ENCODE results near the gene CCT3. TPM values are rescaled to one million over a fixed set of nuclear protein-coding genes. Genes with fewer than 3 reads are reported as not detected.

Gene CCT3
- total and polyA plus RNA-seq, 2 donors (not counting 1 experiment from before 2014, with no cell fraction given): 251 to 397 TPM

DNA sequence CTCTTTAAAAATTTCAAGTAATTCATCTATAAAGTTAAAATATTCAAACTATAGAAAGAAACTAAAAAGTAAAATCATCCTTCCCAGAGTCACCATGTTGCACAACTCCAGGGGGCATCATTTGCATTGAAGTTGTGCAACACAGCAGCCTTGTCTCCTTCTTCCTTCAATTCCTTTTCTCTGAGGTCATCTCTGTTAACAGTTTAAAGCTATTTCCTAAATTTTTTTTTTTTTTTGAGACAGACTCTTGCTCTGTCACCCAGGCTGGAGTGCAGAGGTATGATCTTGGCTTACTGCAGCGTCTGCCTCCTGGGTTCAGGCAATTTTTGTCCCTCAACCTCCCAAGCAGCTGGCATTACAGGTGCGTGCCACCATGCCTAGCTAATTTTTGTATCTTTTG lies 38.1 kb upstream of the CCT3 start:
- no peak overlapping the region for H3K4me2 ChIP-seq (ENCODE audit: extremely low read depth, insufficient read depth, low read length)
- no peak overlapping the region for H3K9ac ChIP-seq (ENCODE audit: insufficient read depth, low read length)
- H2AFZ ChIP-seq (ENCODE audit: low read length): no peak overlapping the region
- H3K36me3 ChIP-seq (ENCODE audit: control insufficient read depth, insufficient read depth, low read length): no peaks in the 10 kb centered on the region
- no peak overlapping the region for H3K27ac ChIP-seq (ENCODE audit: insufficient read depth, low read length)
- H3K4me1 ChIP-seq (ENCODE audit: control insufficient read depth, extremely low read depth, insufficient read depth, low read length): no peaks in the 10 kb centered on the region
- H3K79me2 ChIP-seq (ENCODE audit: control insufficient read depth, insufficient read depth, low read length): no peaks in the 10 kb centered on the region
- peaks cover 4% of the 10 kb centered on the region for H3K27me3 ChIP-seq (ENCODE audit: control insufficient read depth, insufficient read depth, low read length)
- no peaks in the 10 kb centered on the region for H3K9me3 ChIP-seq (ENCODE audit: control insufficient read depth, insufficient read depth, low read depth, low read length)
- DNase-seq (ENCODE audit: low read depth in 2 of 2): peak in 1 of 2 donors; percentile 9
- TF ChIP-seq, protein P1, sequence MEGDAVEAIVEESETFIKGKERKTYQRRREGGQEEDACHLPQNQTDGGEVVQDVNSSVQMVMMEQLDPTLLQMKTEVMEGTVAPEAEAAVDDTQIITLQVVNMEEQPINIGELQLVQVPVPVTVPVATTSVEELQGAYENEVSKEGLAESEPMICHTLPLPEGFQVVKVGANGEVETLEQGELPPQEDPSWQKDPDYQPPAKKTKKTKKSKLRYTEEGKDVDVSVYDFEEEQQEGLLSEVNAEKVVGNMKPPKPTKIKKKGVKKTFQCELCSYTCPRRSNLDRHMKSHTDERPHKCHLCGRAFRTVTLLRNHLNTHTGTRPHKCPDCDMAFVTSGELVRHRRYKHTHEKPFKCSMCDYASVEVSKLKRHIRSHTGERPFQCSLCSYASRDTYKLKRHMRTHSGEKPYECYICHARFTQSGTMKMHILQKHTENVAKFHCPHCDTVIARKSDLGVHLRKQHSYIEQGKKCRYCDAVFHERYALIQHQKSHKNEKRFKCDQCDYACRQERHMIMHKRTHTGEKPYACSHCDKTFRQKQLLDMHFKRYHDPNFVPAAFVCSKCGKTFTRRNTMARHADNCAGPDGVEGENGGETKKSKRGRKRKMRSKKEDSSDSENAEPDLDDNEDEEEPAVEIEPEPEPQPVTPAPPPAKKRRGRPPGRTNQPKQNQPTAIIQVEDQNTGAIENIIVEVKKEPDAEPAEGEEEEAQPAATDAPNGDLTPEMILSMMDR (conservative IDR thresholded peaks at IDR 0.05 in 1 of 2, IDR thresholded peaks at IDR 0.05 in 1 of 2; ENCODE audit: low read depth in 1 of 2, low read length in 2 of 2): no peak
- TF ChIP-seq EZH2 (IDR thresholded peaks at IDR 0.05; ENCODE audit: low read length, missing control alignments): no peak
- H3K4me3 ChIP-seq (replicated peaks in 1 of 4; ENCODE audit: control extremely low read depth in 1 of 4, insufficient read depth in 1 of 4, low read depth in 3 of 4, low read length in 4 of 4): no peak overlapping the region
- H4K20me1 ChIP-seq (ENCODE audit: control insufficient read depth, extremely low read depth, insufficient read depth, low read length): no peaks in the 10 kb centered on the region

GRCh38 chr1:156373546-156373945 lies 35.5 kb upstream of the CCT3 start:
- no peaks in the 10 kb centered on the region for H3K9me3 ChIP-seq (ENCODE audit: control insufficient read depth, insufficient read depth, low read depth, low read length)
- H4K20me1 ChIP-seq (ENCODE audit: control insufficient read depth, extremely low read depth, insufficient read depth, low read length): no peaks in the 10 kb centered on the region
- H3K4me2 ChIP-seq (ENCODE audit: extremely low read depth, insufficient read depth, low read length): no peak overlapping the region
- no peaks in the 10 kb centered on the region for H3K79me2 ChIP-seq (ENCODE audit: control insufficient read depth, insufficient read depth, low read length)
- H3K27ac ChIP-seq (ENCODE audit: insufficient read depth, low read length): no peak overlapping the region
- no peak for DNase-seq (ENCODE audit: low read depth in 2 of 2)
- no peak overlapping the region for H2AFZ ChIP-seq (ENCODE audit: low read length)
- no peak for TF ChIP-seq EZH2 (IDR thresholded peaks at IDR 0.05; ENCODE audit: low read length, missing control alignments)
- TF ChIP-seq, protein P1 (conservative IDR thresholded peaks at IDR 0.05 in 1 of 2, IDR thresholded peaks at IDR 0.05 in 1 of 2; ENCODE audit: low read depth in 1 of 2, low read length in 2 of 2): no peak
- H3K36me3 ChIP-seq (ENCODE audit: control insufficient read depth, insufficient read depth, low read length): no peaks in the 10 kb centered on the region
- no peak overlapping the region for H3K4me3 ChIP-seq (replicated peaks in 1 of 4; ENCODE audit: control extremely low read depth in 1 of 4, insufficient read depth in 1 of 4, low read depth in 3 of 4, low read length in 4 of 4)
- H3K9ac ChIP-seq (ENCODE audit: insufficient read depth, low read length): no peak overlapping the region
- H3K4me1 ChIP-seq (ENCODE audit: control insufficient read depth, extremely low read depth, insufficient read depth, low read length): no peaks in the 10 kb centered on the region
- H3K27me3 ChIP-seq (ENCODE audit: control insufficient read depth, insufficient read depth, low read length): peaks cover 16% of the 10 kb centered on the region

- DNase-seq (ENCODE audit: low read depth in 2 of 2): no peak
- TF ChIP-seq EZH2 (IDR thresholded peaks at IDR 0.05; ENCODE audit: low read length, missing control alignments): no peak
- TF ChIP-seq, protein P1 (conservative IDR thresholded peaks at IDR 0.05 in 1 of 2, IDR thresholded peaks at IDR 0.05 in 1 of 2; ENCODE audit: low read depth in 1 of 2, low read length in 2 of 2): no peak
Observed at GRCh38 chr1:156372876-156373275, 34.8 kb upstream of the CCT3 start.

More at GRCh38 chr1:156372876-156373275, 34.8 kb upstream of the CCT3 start:
- no peaks in the 10 kb centered on the region for H3K9me3 ChIP-seq (ENCODE audit: control insufficient read depth, insufficient read depth, low read depth, low read length)
- H3K36me3 ChIP-seq (ENCODE audit: control insufficient read depth, insufficient read depth, low read length): no peaks in the 10 kb centered on the region
- H4K20me1 ChIP-seq (ENCODE audit: control insufficient read depth, extremely low read depth, insufficient read depth, low read length): no peaks in the 10 kb centered on the region
- H2AFZ ChIP-seq (ENCODE audit: low read length): no peak overlapping the region
- H3K4me1 ChIP-seq (ENCODE audit: control insufficient read depth, extremely low read depth, insufficient read depth, low read length): no peaks in the 10 kb centered on the region
- no peak overlapping the region for H3K4me3 ChIP-seq (replicated peaks in 1 of 4; ENCODE audit: control extremely low read depth in 1 of 4, insufficient read depth in 1 of 4, low read depth in 3 of 4, low read length in 4 of 4)
- H3K27me3 ChIP-seq (ENCODE audit: control insufficient read depth, insufficient read depth, low read length): peaks cover 21% of the 10 kb centered on the region
- H3K79me2 ChIP-seq (ENCODE audit: control insufficient read depth, insufficient read depth, low read length): no peaks in the 10 kb centered on the region
- H3K27ac ChIP-seq (ENCODE audit: insufficient read depth, low read length): no peak overlapping the region
- H3K4me2 ChIP-seq (ENCODE audit: extremely low read depth, insufficient read depth, low read length): no peak overlapping the region
- no peak overlapping the region for H3K9ac ChIP-seq (ENCODE audit: insufficient read depth, low read length)

Data from fibroblast of lung (primary cell).